ENCODE results near the gene ACVR1. TPM values are rescaled to one million over a fixed set of nuclear protein-coding genes. Genes with fewer than 3 reads are reported as not detected.
A peak's percentile ranks its signal among the peaks of the same experiment; 100 is the strongest.

Gene ACVR1
- total RNA-seq, 1 experiment from 2014 or later = 27.6 TPM

- ATAC-seq = peak; percentile 56; the same call in 1 of the 2 replicates
- in situ Hi-C loops (cut with HindIII; ENCODE audit: low pct_unique_long_range_greater_than_20kb, low sequenced_read_pairs) = no loop called here
- BruUV-seq (replicated peaks) = no TSS peak
Observed at GRCh38 chr2:157857881-157858280, 18.2 kb downstream of the ACVR1 start.

GRCh38 chr2:157856187-157856515 lies 20.0 kb downstream of the ACVR1 start:
- Histone ChIP-seq H3K4me3 (ENCODE audit: low read depth in 2 of 2, low read length in 2 of 2) (no peak overlapping the region), H3K4me1 (ENCODE audit: control insufficient read depth, insufficient read depth, low read length) (no peaks in the 10 kb centered on the region), H3K27ac (ENCODE audit: low read length) (no peak overlapping the region), H3K9me3 (ENCODE audit: control insufficient read depth, insufficient read depth, low read depth, low read length) (no peaks in the 10 kb centered on the region), H3K27me3 (ENCODE audit: control insufficient read depth, insufficient read depth, low read length) (no peaks in the 10 kb centered on the region), H3K36me3 (ENCODE audit: control insufficient read depth, insufficient read depth, low read length) (no peaks in the 10 kb centered on the region)
- TF ChIP-seq TCF7L2 (IDR thresholded peaks at IDR 0.05; ENCODE audit: low read depth, low read length) = no peak
- no peak for TF ChIP-seq SIN3A (IDR thresholded peaks at IDR 0.05; ENCODE audit: borderline replicate concordance, insufficient read depth, low read depth, low read length)
- no peak for TF ChIP-seq REST (IDR thresholded peaks at IDR 0.05; ENCODE audit: insufficient read depth in 1 of 2, low read depth in 2 of 2, low read length in 1 of 2)
- TF ChIP-seq CTCF (IDR thresholded peaks at IDR 0.05) = no peak
- no peak for TF ChIP-seq POLR2AphosphoS5 (IDR thresholded peaks at IDR 0.05; ENCODE audit: low read depth, low read length)
- in situ Hi-C loops (cut with HindIII; ENCODE audit: low pct_unique_long_range_greater_than_20kb, low sequenced_read_pairs) (no loop called here), intact Hi-C loops (cut with micrococcal nuclease; ENCODE audit: unreplicated experiment) (no loop called here)
- no peak for ATAC-seq
- no TSS peak for BruUV-seq (replicated peaks)
- CTCF ChIA-PET = no interaction called here
- no peak for DNase-seq (ENCODE audit: low read depth, low spot score)
- POLR2A ChIA-PET = no interaction called here

More at GRCh38 chr2:157857881-157858280, 18.2 kb downstream of the ACVR1 start:
- intact Hi-C loops (cut with micrococcal nuclease; ENCODE audit: unreplicated experiment) = no loop called here
- H3K4me3 ChIP-seq (ENCODE audit: low read depth in 2 of 2, low read length in 2 of 2) = no peak overlapping the region
- POLR2A ChIA-PET = no interaction called here
- no peak overlapping the region for H3K27ac ChIP-seq (ENCODE audit: low read length)
- H3K27me3 ChIP-seq (ENCODE audit: control insufficient read depth, insufficient read depth, low read length) = no peaks in the 10 kb centered on the region
- TF ChIP-seq POLR2AphosphoS5 (IDR thresholded peaks at IDR 0.05; ENCODE audit: low read depth, low read length) (no peak), CTCF (IDR thresholded peaks at IDR 0.05) (no peak)
- CTCF ChIA-PET = no interaction called here
- no peaks in the 10 kb centered on the region for H3K36me3 ChIP-seq (ENCODE audit: control insufficient read depth, insufficient read depth, low read length)
- peak; percentile 64 for DNase-seq (ENCODE audit: low read depth, low spot score)
- H3K4me1 ChIP-seq (ENCODE audit: control insufficient read depth, insufficient read depth, low read length) = no peaks in the 10 kb centered on the region
- no peaks in the 10 kb centered on the region for H3K9me3 ChIP-seq (ENCODE audit: control insufficient read depth, insufficient read depth, low read depth, low read length)

- no peak for DNase-seq (ENCODE audit: low read depth, low spot score)
- Histone ChIP-seq H3K9me3 (ENCODE audit: control insufficient read depth, insufficient read depth, low read depth, low read length) (no peaks in the 10 kb centered on the region), H3K36me3 (ENCODE audit: control insufficient read depth, insufficient read depth, low read length) (no peaks in the 10 kb centered on the region), H3K27me3 (ENCODE audit: control insufficient read depth, insufficient read depth, low read length) (no peaks in the 10 kb centered on the region), H3K4me3 (ENCODE audit: low read depth in 2 of 2, low read length in 2 of 2) (no peak overlapping the region), H3K4me1 (ENCODE audit: control insufficient read depth, insufficient read depth, low read length) (no peaks in the 10 kb centered on the region), H3K27ac (ENCODE audit: low read length) (no peak overlapping the region)
- ChIA-PET CTCF (no interaction called here), POLR2A (no interaction called here)
- in situ Hi-C loops (cut with HindIII; ENCODE audit: low pct_unique_long_range_greater_than_20kb, low sequenced_read_pairs) = no loop called here
- ATAC-seq = no peak
- no TSS peak for BruUV-seq (replicated peaks)
- intact Hi-C loops (cut with micrococcal nuclease; ENCODE audit: unreplicated experiment) = no loop called here
- no peak for TF ChIP-seq POLR2AphosphoS5 (IDR thresholded peaks at IDR 0.05; ENCODE audit: low read depth, low read length)
Observed at GRCh38 chr2:157853820-157854219, 22.3 kb downstream of the ACVR1 start.

Measured in Panc1 (cell line).